SK-N-MC (cell line): ENCODE data around the gene RCAN1.
"Not testable (repeated sequence)": the region's sequence is repeated elsewhere in the genome, so short reads cannot be mapped to it uniquely, and the experiment has no call there.

ENCODE experiments used
- EZH2 ChIP-seq: fragments of 200-600 bp; sonication (generic); IDR thresholded peaks from one replicate; pipeline ENCODE4 v1.6.1; 2017; ENCODE audit warnings: antibody characterized with exemption
- FOXP2 ChIP-seq: optimal IDR thresholded peaks from 2 replicates; pipeline ENCODE3; 2011; ENCODE audit warnings: mild to moderate bottlenecking, moderate library complexity; ENCODE audit not compliant: insufficient read depth; ENCODE audit errors: extremely low read length, control extremely low read depth

DNA sequence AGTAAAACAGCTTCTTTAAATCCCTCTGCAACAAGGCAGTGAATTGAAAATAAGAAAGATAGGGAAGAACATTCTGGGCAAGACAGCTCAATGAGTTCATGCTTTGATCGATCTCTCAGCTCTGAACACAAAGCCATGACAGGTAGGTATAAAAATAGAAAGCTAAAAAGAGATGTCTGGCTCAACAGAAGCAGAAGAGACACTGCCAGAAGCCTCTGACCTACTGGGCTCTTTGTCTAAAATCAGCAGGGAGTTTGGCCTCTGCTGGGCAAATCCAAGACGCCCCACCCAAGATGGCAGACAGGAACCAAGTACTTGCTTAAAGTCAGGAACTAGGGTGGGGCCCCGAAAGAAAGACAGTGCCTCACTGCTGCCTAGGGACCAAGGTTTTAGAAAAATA lies 147.6 kb downstream of the RCAN1 start:
- TF ChIP-seq EZH2, FOXP2: not testable (repeated sequence)
